ENCODE measurements around the gene TBC1D19.

- no peak for TF ChIP-seq CTCF (conservative IDR thresholded peaks at IDR 0.05)
- no peak for TF ChIP-seq EZH2 (IDR thresholded peaks at IDR 0.05; ENCODE audit: low read depth)
These were observed 181.6 kb downstream of the TBC1D19 start for GRCh38 chr4:26765515-26765914.
